Gastrocnemius medialis (tissue), 4 donors: ENCODE measurements around the gene HECA.

ENCODE experiments used
- POLR2A ChIP-seq, 2 donors: fragments of 450-650 bp; IDR thresholded peaks; one replicate each; pipeline ENCODE4 v1.6.1; 2017; ENCODE audit warnings: antibody characterized with exemption in 2 of 2, mild to moderate bottlenecking in 2 of 2, moderate library complexity in 2 of 2
- TF ChIP-seq, protein P1 (sequence below), 5 experiments: fragments of 450-650 bp in 3 of 5; fragments of 200-600 bp in 2 of 5; sonication (generic) in 2 of 5; IDR thresholded peaks in 4 of 5; conservative IDR thresholded peaks in 1 of 5; 1 replicate in 4 of 5; 2 replicates in 1 of 5; pipeline ENCODE4 v1.5.1; 2016 to 2019; ENCODE audit warnings: antibody characterized with exemption in 5 of 5, mild to moderate bottlenecking in 3 of 5, moderate library complexity in 3 of 5

GRCh38 chr6:139186242-139186641 lies 51.4 kb downstream of the HECA start:
- TF ChIP-seq, protein P1, sequence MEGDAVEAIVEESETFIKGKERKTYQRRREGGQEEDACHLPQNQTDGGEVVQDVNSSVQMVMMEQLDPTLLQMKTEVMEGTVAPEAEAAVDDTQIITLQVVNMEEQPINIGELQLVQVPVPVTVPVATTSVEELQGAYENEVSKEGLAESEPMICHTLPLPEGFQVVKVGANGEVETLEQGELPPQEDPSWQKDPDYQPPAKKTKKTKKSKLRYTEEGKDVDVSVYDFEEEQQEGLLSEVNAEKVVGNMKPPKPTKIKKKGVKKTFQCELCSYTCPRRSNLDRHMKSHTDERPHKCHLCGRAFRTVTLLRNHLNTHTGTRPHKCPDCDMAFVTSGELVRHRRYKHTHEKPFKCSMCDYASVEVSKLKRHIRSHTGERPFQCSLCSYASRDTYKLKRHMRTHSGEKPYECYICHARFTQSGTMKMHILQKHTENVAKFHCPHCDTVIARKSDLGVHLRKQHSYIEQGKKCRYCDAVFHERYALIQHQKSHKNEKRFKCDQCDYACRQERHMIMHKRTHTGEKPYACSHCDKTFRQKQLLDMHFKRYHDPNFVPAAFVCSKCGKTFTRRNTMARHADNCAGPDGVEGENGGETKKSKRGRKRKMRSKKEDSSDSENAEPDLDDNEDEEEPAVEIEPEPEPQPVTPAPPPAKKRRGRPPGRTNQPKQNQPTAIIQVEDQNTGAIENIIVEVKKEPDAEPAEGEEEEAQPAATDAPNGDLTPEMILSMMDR (IDR thresholded peaks at IDR 0.05 in 4 of 5, conservative IDR thresholded peaks at IDR 0.05 in 1 of 5) = no peak
- TF ChIP-seq POLR2A (IDR thresholded peaks at IDR 0.05) = no peak
